Measurements from ENCODE around the gene CSNK1A1.
"Not testable (repeated sequence)": the region's sequence is repeated elsewhere in the genome, so short reads cannot be mapped to it uniquely, and the experiment has no call there.

The CSNK1A1 gene

GRCh38 chr5:149551227-149552037 is at the start of gene CSNK1A1:
Gene CSNK1A1, minus strand, starts transcription at chr5:149551439. Its CDS starts 475 bp downstream, at chr5:149550964.
- DNase-seq: peak; percentile 95 to 96

DNA sequence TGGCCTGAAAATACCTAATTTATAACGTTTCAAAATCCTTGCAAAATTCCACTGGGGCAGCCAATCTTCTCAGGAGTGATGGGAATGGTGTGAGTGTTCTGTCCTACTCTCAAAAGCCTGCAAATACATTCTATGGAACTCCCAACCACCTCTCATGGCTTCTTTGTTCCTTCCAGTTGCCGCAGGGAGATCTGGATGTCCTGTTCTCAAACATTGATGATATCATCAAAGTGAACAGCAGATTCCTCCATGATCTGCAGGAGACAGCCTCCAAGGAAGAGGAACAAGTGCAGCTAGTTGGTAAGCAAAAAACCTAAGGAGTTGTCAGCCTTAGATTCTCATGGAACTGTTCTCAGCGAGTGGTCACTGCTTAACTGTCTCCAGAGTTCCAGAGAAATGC is 49.7 kb upstream of the CSNK1A1 start:
- no peak for DNase-seq

GRCh38 chr5:149599375-149599774 is 48.1 kb upstream of the CSNK1A1 start:
- no peak for DNase-seq

DNA sequence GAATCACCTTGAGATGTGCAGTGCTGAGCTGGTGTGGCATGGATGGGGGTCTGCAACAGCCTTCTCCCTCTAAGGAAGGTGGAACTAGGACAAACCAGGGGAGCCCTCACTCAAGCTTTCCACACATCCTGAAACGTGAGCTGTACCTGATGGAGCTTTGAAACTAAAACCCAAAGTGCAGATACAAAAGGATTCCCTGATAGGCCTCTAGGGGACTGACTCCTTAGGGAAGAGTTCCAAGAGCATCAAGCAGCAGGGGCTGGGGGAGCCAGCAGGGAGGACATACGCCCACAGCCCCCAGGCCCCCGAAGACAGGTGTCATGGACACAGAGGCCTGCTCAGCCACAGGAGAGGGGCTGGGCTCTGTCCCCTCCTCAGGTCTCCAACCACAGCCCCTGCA is 47.7 kb upstream of the CSNK1A1 start:
- DNase-seq: no peak

- DNase-seq: not testable (repeated sequence)
Measured at GRCh38 chr5:149598234-149598633, 47.0 kb upstream of the CSNK1A1 start.

GRCh38 chr5:149597618-149598017 is 46.4 kb upstream of the CSNK1A1 start:
- no peak for DNase-seq

DNA sequence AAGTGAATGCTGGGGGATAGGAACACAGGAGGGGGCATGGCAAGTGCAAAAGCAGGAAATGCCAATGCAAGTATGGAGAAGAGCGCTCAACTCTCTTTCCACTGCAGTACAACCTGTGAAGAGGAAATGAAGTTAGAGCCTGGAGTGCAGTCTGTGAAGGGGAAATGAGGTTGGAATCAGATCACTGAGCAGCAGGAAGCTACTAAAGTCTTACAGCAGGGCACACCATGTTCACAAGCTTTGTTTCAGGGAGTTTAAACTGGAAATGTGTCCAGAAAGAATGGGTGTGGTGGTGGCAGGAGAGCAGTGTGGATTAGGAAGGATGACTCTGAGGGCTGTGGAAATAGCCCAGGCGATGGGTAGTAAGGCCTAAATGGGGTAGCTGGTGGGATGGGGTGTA is 45.5 kb upstream of the CSNK1A1 start:
- DNase-seq: no peak

DNA sequence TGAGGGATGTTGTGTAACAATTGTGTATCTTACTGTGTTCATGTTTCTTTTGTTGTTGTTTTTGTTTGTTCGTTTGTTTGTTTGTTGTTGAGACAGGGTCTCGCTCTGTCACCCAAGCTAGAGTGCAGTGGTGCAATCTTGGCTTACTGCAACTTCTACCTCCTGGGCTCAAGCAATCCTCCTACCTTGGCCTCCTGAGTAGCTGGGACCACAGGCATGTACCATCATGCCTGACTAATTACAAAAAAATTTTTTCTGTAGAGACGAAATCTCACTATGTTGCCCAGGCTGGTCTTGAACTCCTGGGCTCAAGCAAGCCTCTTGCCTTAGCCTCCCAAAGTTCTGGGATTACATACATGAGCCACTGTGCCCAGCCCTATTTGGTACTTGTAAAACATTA is 43.9 kb upstream of the CSNK1A1 start:
- not testable (repeated sequence) for DNase-seq

- DNase-seq: no peak
Measured at GRCh38 chr5:149594206-149594895, 43.1 kb upstream of the CSNK1A1 start.

DNA sequence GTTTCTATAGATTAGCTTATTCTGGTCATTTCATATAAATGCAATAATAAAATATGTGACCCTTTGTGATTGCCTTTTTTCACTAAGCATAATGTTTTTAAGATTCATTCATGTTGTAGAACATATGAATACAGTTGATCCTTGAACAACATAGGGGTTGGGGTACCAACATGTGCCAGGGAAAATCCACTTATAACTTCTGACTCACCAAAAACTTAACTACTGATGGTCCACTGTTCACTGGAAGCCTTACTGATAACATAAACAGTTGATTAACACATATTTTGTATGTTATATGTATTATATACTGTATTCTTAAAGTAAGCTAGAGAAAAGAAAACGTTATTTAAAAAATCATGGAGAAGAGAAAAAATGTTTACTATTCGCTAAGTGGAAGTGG is 42.1 kb upstream of the CSNK1A1 start:
- no peak for DNase-seq

DNA sequence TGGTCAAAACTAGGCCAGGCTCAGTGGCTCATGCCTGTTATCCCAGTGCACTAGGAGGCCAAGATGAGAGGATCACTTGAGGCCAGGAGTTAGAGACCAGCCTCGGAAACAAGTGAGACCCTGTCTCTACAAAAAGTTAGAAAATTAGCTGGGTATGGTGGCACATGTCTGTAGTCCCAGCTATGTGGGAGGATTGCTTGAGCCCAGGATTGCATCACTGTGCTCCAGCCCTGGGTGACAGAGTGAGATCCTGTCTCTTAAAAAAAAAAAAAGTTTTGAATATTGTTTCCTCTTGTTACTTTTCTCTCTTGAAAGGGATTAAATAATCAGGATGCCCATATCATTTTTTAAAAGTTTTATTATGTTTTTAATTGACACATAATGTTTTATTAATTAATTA is 37.7 kb upstream of the CSNK1A1 start:
- no peak for DNase-seq

DNA sequence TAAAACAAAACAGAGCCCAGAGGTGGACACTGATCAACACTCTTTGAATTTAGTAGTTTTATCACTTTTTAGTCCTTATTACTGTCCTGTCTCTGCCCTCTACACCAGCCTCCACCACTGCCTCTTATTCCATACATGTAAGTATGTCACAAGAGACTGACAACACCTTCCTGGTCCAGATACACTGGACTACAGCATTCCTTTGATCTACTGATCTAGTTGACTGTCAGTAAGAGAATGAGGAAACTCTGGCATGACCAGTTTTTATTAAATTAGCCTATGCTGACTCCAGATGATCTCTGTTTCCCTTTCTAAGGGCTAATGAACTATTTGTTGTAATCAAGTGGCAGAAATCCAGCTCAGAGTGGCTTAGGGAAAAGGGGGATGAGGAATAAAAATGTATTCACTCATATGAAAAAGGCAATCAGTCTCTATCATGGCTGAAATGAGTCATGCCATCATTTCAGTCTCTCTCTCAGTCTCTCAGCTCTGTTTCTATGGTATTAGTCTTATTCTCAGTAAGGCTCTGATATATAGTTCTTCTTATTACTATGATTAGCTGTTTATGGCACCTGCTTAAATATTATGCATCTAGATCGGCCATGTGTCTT is 35.6 kb upstream of the CSNK1A1 start:
- no peak for DNase-seq

GRCh38 chr5:149585910-149586309 is 34.7 kb upstream of the CSNK1A1 start:
- no peak for DNase-seq

DNA sequence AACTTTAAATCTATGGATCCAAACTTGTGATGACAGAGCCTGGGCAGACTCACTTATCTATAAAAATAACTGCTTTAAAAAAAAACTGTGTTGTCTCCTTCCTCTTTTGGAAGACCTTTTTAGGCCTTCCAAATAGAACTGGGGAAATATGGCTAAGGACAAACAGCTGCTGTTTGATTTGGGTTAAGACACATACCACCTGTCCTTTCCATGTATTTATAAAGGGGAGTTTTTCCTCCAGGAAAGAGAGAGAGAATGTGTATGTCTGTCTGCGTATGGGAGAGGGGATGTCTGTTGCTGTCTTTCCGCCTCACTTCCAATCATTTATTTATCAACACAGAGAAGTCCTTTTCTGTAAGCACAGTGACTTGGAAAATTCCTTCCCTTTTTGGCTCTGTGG is 32.9 kb upstream of the CSNK1A1 start:
- DNase-seq: no peak

DNA sequence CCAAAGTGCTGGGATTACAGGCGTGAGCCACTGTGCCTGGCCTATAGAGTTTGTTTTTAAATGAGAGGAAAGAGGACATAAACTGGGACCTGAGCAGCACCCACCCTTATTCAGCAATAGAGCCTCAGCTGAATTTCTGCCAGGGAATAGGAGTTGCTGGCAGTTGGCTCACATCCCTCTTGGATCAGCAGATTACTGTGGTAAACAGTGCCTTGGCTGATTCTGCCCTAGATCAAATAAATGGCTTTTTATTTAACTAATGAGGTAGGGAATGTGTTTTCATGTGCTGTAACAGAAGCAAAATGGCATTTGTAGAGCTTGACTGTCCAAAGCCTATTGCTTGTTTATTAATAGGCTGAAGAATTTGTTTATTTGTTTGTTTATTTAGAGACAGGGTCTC is 32.2 kb upstream of the CSNK1A1 start:
- peak; percentile 1 to 70 for DNase-seq

GRCh38 chr5:149581931-149582768 is 30.9 kb upstream of the CSNK1A1 start:
- peak; percentile 43 to 65 for DNase-seq

GRCh38 chr5:149581192-149581861 is 30.1 kb upstream of the CSNK1A1 start, which contains the start of gene ARHGEF37:
Gene ARHGEF37, plus strand, starts transcription at chr5:149581498. Its CDS starts 16,272 bp downstream, at chr5:149597770.
- peak; percentile 54 for DNase-seq

- DNase-seq: no peak
Measured at GRCh38 chr5:149580808-149581191, 29.6 kb upstream of the CSNK1A1 start.

DNA sequence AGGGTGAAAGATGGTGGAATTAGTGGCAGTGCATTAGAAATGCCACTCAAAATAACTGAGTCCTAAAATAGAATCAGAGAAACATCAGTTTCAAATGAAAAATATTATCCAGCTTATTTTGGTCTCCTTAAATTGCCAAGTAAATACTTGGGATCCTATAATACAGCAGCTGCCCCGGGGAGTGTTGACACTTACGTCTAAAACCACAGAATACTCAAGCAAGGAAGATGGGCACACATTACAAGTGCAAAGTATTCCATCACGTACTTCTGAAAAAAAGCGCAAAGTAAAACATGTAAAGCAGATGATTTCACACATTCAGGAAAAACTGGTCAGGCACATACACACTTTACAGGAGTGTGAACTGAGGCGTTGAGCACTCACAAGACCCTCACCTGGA is 27.7 kb upstream of the CSNK1A1 start:
- DNase-seq: no peak

GRCh38 chr5:149576021-149576420 is 24.8 kb upstream of the CSNK1A1 start:
- no peak for DNase-seq

DNA sequence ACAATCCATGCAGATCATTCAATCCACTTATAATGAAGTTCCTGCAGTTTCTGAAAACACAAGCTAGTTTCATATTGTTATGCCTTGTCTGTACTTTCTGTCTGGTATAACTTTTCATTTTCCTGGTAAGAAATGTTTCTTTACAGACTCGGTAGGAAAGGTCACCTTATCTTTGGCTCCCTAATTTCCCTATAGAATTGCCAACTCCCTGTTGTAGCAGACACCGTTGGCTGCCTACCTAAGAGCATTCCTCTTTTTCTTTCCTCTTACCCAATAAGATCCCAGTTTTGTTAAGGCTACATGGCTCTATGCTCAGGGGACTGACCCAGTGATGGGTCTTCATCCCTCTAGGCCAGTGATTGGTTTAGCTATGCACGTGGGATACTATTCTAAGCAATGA is 23.9 kb upstream of the CSNK1A1 start:
- DNase-seq: no peak

DNA sequence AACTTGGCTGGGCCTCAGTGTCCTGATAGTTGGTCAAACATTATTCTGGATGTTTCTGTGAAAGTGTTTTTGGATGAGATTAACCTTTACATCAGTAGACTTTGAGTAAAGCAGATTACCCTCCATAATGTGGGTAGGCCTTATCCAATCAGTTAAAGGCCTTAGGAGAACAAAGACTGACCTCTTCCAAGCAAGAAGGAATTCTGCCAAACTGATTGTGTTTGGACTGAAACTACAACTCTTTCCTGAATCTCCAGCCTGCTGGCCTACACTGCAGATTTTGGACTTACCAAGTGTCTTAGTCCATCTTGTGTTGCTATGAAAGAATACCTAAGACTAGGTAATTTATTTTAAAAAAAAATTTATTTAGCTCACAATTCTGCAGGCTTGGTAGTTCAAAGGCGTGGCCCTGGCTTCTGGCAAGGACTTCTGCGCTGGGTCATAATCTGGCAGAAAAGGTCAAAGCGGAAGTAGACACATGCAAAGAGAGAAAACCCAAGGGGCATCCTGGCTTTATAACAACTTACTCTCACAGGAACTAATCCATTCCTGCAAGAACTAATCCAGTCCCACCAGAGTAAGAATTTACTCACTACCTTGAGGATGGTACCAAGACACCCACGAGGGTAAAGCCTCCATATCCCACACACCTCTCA is 21.5 kb upstream of the CSNK1A1 start:
- no peak for DNase-seq

Measured in NCI-H2081 (cell line).